ENCODE results near the gene KRT71.

The KRT71 gene

DNA sequence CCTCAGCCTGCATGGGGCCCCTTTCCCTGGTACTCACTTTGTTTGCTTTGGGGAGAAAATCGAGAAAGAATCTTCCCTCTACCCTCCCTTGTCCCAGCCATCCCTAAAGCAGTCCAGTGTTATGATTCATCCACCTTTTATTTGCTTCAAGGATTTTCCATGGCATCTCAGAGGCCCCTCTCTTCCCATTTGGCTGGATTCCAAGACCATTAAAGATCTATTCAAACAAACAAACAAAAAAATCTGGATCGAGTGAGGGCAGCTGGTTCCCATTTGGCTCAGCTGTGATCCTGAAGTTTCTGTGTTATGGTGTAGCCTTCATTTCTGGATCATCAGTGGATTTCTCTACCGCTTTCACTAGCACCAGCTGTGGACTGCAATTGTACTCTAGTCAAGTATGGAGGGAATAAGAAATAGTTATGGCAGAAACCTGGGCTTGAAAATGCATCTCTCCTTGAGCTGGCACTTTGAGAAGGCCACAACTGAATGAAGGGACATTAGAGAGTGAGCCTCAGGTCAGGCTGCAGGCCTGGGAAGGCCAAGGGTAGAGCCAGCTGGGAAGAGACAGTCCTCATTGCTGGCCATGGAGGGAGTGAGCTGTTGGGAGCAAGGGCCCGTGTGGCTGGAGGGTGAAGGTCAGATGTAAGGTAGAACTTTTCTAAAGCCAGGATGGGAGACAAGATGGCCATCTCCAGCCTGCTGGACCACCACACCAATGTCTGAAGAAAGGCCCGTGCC, 13.7 kb downstream of the KRT71 start:
- peaks cover 16% of the 10 kb centered on the region for H3K27me3 ChIP-seq (replicated peaks; ENCODE audit: insufficient read depth, low read length)
- no peaks in the 10 kb centered on the region for H3K9me2 ChIP-seq (replicated peaks; ENCODE audit: insufficient read depth, low read length)
- H4K20me1 ChIP-seq (ENCODE audit: insufficient read depth, low read length): no peaks in the 10 kb centered on the region
- H3K27ac ChIP-seq (ENCODE audit: low read length): no peak overlapping the region
- H3K36me3 ChIP-seq (replicated peaks; ENCODE audit: insufficient read depth, low read length): no peaks in the 10 kb centered on the region
- TF ChIP-seq EZH2 (optimal IDR thresholded peaks at IDR 0.05; ENCODE audit: low read depth, low read length) (no peak), EZH2phosphoT487 (IDR thresholded peaks at IDR 0.05; ENCODE audit: low read length) (no peak)
- TF ChIP-seq, protein P1, sequence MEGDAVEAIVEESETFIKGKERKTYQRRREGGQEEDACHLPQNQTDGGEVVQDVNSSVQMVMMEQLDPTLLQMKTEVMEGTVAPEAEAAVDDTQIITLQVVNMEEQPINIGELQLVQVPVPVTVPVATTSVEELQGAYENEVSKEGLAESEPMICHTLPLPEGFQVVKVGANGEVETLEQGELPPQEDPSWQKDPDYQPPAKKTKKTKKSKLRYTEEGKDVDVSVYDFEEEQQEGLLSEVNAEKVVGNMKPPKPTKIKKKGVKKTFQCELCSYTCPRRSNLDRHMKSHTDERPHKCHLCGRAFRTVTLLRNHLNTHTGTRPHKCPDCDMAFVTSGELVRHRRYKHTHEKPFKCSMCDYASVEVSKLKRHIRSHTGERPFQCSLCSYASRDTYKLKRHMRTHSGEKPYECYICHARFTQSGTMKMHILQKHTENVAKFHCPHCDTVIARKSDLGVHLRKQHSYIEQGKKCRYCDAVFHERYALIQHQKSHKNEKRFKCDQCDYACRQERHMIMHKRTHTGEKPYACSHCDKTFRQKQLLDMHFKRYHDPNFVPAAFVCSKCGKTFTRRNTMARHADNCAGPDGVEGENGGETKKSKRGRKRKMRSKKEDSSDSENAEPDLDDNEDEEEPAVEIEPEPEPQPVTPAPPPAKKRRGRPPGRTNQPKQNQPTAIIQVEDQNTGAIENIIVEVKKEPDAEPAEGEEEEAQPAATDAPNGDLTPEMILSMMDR (IDR thresholded peaks at IDR 0.05; ENCODE audit: low read length): no peak
- no peaks in the 10 kb centered on the region for H3K79me2 ChIP-seq (ENCODE audit: low read length)
- H3K4me1 ChIP-seq (ENCODE audit: low read length): no peaks in the 10 kb centered on the region
- DNase-seq: no peak
- no peak overlapping the region for H3K4me2 ChIP-seq (ENCODE audit: low read depth, low read length)
- no peak overlapping the region for H2AFZ ChIP-seq (ENCODE audit: low read length)
- no peak overlapping the region for H3K4me3 ChIP-seq (ENCODE audit: low read length)
- no peak overlapping the region for H3K9ac ChIP-seq (ENCODE audit: low read length)
- no peaks in the 10 kb centered on the region for H3K9me3 ChIP-seq (replicated peaks; ENCODE audit: insufficient read depth, low read length)
- no peaks in the 10 kb centered on the region for H3F3A ChIP-seq (ENCODE audit: insufficient read depth, low read length)

DNA sequence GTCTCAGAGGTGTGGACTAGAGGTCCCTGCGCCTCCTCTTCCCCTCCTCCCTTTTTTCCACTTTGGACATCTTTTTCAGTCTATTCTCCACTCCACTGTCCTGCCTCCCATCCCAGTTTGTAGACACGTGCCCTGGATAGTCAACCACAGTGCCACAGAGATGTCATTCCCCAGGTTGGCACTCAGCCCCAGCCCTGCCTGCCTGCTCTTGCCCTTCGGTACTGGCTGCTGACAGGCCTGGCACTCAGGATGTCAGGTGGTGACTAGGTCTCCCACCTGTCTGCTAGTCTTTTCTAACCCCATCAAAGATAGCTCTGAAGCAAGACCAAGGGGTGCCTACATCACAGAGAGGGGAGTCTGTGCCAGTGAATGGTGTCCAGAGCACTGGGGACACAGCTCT, 15.8 kb downstream of the KRT71 start:
- Histone ChIP-seq H4K20me1 (ENCODE audit: insufficient read depth, low read length) (no peaks in the 10 kb centered on the region), H3K9me3 (replicated peaks; ENCODE audit: insufficient read depth, low read length) (no peaks in the 10 kb centered on the region), H3K4me3 (ENCODE audit: low read length) (no peak overlapping the region), H3F3A (ENCODE audit: insufficient read depth, low read length) (no peaks in the 10 kb centered on the region), H3K9ac (ENCODE audit: low read length) (no peak overlapping the region), H3K4me1 (ENCODE audit: low read length) (no peaks in the 10 kb centered on the region), H3K9me2 (replicated peaks; ENCODE audit: insufficient read depth, low read length) (no peaks in the 10 kb centered on the region), H3K4me2 (ENCODE audit: low read depth, low read length) (no peak overlapping the region), H3K27me3 (replicated peaks; ENCODE audit: insufficient read depth, low read length) (peaks cover 23% of the 10 kb centered on the region), H3K27ac (ENCODE audit: low read length) (no peak overlapping the region), H3K36me3 (replicated peaks; ENCODE audit: insufficient read depth, low read length) (no peaks in the 10 kb centered on the region), H2AFZ (ENCODE audit: low read length) (no peak overlapping the region), H3K79me2 (ENCODE audit: low read length) (no peaks in the 10 kb centered on the region)
- no peak for DNase-seq
- TF ChIP-seq, protein P1 (IDR thresholded peaks at IDR 0.05; ENCODE audit: low read length): no peak
- no peak for TF ChIP-seq EZH2phosphoT487 (IDR thresholded peaks at IDR 0.05; ENCODE audit: low read length)
- no peak for TF ChIP-seq EZH2 (optimal IDR thresholded peaks at IDR 0.05; ENCODE audit: low read depth, low read length)

DNA sequence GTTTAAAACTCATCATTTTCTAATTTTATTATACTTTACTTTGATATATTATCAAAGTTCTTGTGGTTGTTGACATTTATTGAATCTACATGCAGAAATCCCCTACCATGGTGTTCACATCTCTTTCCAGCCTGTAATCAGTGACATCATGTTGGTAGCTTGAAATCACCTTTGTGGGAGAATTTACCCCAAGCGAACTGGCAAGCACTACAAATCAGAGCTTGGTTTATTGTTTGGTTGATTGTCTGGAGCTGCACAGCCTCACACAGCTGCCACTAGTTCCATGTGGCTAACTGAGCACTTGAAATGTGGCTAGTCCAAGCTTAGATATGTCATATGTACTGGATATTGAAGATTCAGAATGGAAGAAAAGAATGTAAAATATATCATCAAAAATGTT, 17.4 kb downstream of the KRT71 start:
- H3K27ac ChIP-seq (ENCODE audit: low read length): no peak overlapping the region
- H3K79me2 ChIP-seq (ENCODE audit: low read length): no peaks in the 10 kb centered on the region
- H3K4me1 ChIP-seq (ENCODE audit: low read length): no peaks in the 10 kb centered on the region
- no peaks in the 10 kb centered on the region for H3F3A ChIP-seq (ENCODE audit: insufficient read depth, low read length)
- no peak overlapping the region for H3K4me2 ChIP-seq (ENCODE audit: low read depth, low read length)
- no peaks in the 10 kb centered on the region for H3K9me3 ChIP-seq (replicated peaks; ENCODE audit: insufficient read depth, low read length)
- H3K9me2 ChIP-seq (replicated peaks; ENCODE audit: insufficient read depth, low read length): no peaks in the 10 kb centered on the region
- no peak overlapping the region for H3K4me3 ChIP-seq (ENCODE audit: low read length)
- H3K36me3 ChIP-seq (replicated peaks; ENCODE audit: insufficient read depth, low read length): no peaks in the 10 kb centered on the region
- TF ChIP-seq EZH2phosphoT487 (IDR thresholded peaks at IDR 0.05; ENCODE audit: low read length): no peak
- TF ChIP-seq EZH2 (optimal IDR thresholded peaks at IDR 0.05; ENCODE audit: low read depth, low read length): no peak
- TF ChIP-seq, protein P1 (IDR thresholded peaks at IDR 0.05; ENCODE audit: low read length): no peak
- DNase-seq: no peak
- no peak overlapping the region for H3K9ac ChIP-seq (ENCODE audit: low read length)
- H3K27me3 ChIP-seq (replicated peaks; ENCODE audit: insufficient read depth, low read length): peaks cover 35% of the 10 kb centered on the region
- no peaks in the 10 kb centered on the region for H4K20me1 ChIP-seq (ENCODE audit: insufficient read depth, low read length)
- no peak overlapping the region for H2AFZ ChIP-seq (ENCODE audit: low read length)
